Measurements from ENCODE around the gene ECE1. TPM values are rescaled to one million over a fixed set of nuclear protein-coding genes. Genes with fewer than 3 reads are reported as not detected.

Gene ECE1
- polyA plus RNA-seq, 3 donors from 2014 or later: 3.3 to 24.7 (median 4.3) TPM

GRCh38 chr1:21332554-21333311 is 42.5 kb upstream of the ECE1 start:
- Mint-ChIP-seq H3K4me3 (peak overlapping the region in 2 of 5 donors; percentile 25 to 43), H3K27me3 (ENCODE audit: low read depth in 3 of 3) (peaks cover 9 to 15% (median 10%) of the 10 kb centered on the region in 3 donors), H3K4me1 (peaks cover 69 to 84% of the 10 kb centered on the region in 2 donors), H3K9me3 (peaks cover 0 to 1% (median 0%) of the 10 kb centered on the region in 6 donors), H3K36me3 (peaks cover 4 to 10% (median 9%) of the 10 kb centered on the region in 3 donors), H3K27ac (peak overlapping the region; percentile 69 to 97 (median 94))
- DNase-seq: no peak

DNA sequence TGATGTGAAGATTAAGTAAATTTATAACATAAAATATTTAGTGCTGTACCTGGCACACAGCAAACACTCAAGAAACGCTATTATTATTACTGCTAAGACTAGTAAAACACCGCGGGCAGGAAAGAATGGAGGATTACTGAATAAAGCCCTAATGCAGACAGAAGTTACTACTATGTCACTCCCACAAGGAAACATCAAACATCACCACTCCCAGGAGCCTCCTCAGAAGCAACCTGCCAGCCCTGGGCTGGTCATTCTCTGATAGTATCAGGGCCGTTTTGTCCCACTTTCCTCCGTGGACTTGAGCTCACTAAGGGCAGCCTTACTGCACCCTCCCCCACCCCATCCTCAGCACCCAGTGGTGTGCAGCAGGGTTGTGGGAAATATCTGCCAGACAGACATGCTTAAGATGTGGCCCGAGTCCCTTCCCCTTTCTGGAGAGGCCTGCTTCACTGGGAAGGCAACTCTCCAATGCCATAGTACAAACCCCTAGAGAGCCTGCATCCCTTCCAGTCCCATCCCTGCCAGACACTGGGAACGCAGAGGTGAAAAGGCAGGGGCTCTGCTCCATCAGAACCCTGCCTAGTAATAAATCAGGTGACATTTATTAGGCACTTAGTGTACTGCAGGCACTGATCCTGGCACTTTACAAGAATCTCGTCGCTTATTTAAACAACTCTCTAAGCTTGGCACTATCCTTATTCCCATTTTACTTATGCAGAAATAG is 41.7 kb upstream of the ECE1 start:
- Mint-ChIP-seq H3K27ac (peak overlapping the region; percentile 69 to 97 (median 76)), H3K9me3 (peaks cover 0 to 1% (median 0%) of the 10 kb centered on the region in 6 donors), H3K4me1 (peaks cover 66 to 82% of the 10 kb centered on the region in 2 donors), H3K4me3 (peak overlapping the region in 1 of 5 donors; percentile 13), H3K36me3 (peaks cover 4 to 10% (median 9%) of the 10 kb centered on the region in 3 donors), H3K27me3 (ENCODE audit: low read depth in 3 of 3) (peaks cover 9 to 18% (median 10%) of the 10 kb centered on the region in 3 donors)
- no peak for DNase-seq

- Mint-ChIP-seq H3K36me3 (peaks cover 4 to 10% (median 9%) of the 10 kb centered on the region in 3 donors), H3K27me3 (ENCODE audit: low read depth in 3 of 3) (peaks cover 9 to 18% (median 10%) of the 10 kb centered on the region in 3 donors), H3K4me1 (peaks cover 63 to 85% of the 10 kb centered on the region in 2 donors), H3K4me3 (peak overlapping the region in 1 of 5 donors; percentile 33), H3K27ac (peak overlapping the region; percentile 17 to 83 (median 46)), H3K9me3 (peaks cover 0 to 1% (median 0%) of the 10 kb centered on the region in 6 donors)
- DNase-seq: no peak
Observed at GRCh38 chr1:21330544-21330943, 40.3 kb upstream of the ECE1 start.

DNA sequence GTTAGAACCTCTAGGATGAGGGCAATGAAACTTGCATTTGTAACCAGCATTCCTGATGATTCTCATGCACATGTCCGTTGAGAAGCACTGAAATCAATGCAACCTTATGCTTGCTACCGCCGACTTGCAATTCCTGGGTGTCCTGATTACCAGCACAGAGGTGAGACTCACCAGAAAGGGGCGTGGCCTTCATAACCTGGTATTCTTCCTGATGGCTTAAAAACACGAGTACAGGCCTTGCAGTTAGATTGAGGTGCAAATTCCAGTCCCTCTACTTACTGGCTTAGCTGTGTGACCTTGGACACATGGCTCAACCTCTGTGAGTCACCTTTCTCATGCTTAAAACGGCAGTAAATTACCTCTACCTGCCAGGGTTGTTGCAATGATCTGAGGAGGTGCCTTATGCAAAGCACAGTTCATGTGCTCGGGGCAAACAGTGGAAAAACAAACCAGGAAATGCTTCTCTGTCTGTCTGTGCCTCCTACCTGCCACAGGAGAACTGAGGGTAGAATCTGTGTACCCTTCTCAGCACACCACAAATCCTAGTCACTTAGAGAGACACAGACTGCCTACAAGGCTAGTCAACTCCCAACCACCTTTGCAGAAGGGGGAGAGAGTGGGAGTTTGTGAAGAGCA is 39.1 kb upstream of the ECE1 start:
- Mint-ChIP-seq H3K36me3 (peaks cover 4 to 10% (median 9%) of the 10 kb centered on the region in 3 donors), H3K27ac (peak overlapping the region; percentile 36 to 84 (median 67)), H3K4me3 (peak overlapping the region in 1 of 5 donors; percentile 20), H3K4me1 (peaks cover 63 to 85% of the 10 kb centered on the region in 2 donors), H3K9me3 (peaks cover 0 to 1% (median 0%) of the 10 kb centered on the region in 6 donors), H3K27me3 (ENCODE audit: low read depth in 3 of 3) (peaks cover 3 to 10% (median 3%) of the 10 kb centered on the region in 3 donors)
- DNase-seq: no peak

- H3K36me3 Mint-ChIP-seq: peaks cover 4 to 10% (median 9%) of the 10 kb centered on the region in 3 donors
- H3K4me3 Mint-ChIP-seq: peak overlapping the region in 1 of 5 donors; percentile 10
- DNase-seq: no peak
- H3K27me3 Mint-ChIP-seq (ENCODE audit: low read depth in 3 of 3): peaks cover 0 to 6% (median 0%) of the 10 kb centered on the region in 3 donors
- peak overlapping the region in 1 of 6 donors; percentile 30 for H3K27ac Mint-ChIP-seq
- H3K9me3 Mint-ChIP-seq: peaks cover 0 to 1% (median 0%) of the 10 kb centered on the region in 6 donors
- H3K4me1 Mint-ChIP-seq: peaks cover 63 to 85% of the 10 kb centered on the region in 2 donors
Observed at GRCh38 chr1:21327566-21328323, 37.5 kb upstream of the ECE1 start.

DNA sequence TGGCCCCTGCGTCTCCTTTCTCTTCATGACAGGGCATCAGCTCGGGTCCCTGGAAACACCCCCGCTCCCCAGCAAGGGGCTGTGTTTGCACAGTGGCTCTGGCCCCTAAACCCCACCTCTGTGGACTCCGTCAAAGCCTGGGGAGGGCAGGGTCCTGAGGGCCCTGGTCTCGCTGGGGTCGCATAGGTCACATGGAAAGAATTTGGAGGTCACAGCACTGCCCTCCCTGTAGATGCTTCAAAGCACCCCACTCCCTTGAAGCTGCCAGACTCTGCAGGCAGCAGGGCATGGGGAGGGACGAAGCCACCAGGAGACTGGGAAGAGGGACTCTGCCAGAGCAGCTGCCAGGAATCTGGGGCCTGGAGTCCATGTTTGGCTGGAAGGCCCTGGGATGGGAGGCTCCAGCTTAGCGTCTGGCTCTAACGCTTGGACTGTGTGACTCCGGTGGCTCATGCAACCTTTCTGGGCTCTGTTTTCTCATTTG is 36.6 kb upstream of the ECE1 start:
- peaks cover 64 to 81% of the 10 kb centered on the region in 2 donors for H3K4me1 Mint-ChIP-seq
- no peak overlapping the region for H3K4me3 Mint-ChIP-seq
- peaks cover 0 to 1% (median 0%) of the 10 kb centered on the region in 6 donors for H3K9me3 Mint-ChIP-seq
- peaks cover 4 to 10% (median 9%) of the 10 kb centered on the region in 3 donors for H3K36me3 Mint-ChIP-seq
- H3K27ac Mint-ChIP-seq: no peak overlapping the region
- H3K27me3 Mint-ChIP-seq (ENCODE audit: low read depth in 3 of 3): peaks cover 0 to 6% (median 0%) of the 10 kb centered on the region in 3 donors
- no peak for DNase-seq

GRCh38 chr1:21325731-21326387 is 35.6 kb upstream of the ECE1 start:
- Mint-ChIP-seq H3K36me3 (peaks cover 4 to 10% (median 9%) of the 10 kb centered on the region in 3 donors), H3K27me3 (ENCODE audit: low read depth in 3 of 3) (peaks cover 0 to 6% (median 0%) of the 10 kb centered on the region in 3 donors), H3K27ac (peak overlapping the region in 3 of 6 donors; percentile 9 to 78 (median 74)), H3K4me1 (peaks cover 58 to 76% of the 10 kb centered on the region in 2 donors), H3K9me3 (peaks cover 0 to 1% (median 0%) of the 10 kb centered on the region in 6 donors), H3K4me3 (peak overlapping the region in 2 of 5 donors; percentile 60 to 74)
- no peak for DNase-seq

DNA sequence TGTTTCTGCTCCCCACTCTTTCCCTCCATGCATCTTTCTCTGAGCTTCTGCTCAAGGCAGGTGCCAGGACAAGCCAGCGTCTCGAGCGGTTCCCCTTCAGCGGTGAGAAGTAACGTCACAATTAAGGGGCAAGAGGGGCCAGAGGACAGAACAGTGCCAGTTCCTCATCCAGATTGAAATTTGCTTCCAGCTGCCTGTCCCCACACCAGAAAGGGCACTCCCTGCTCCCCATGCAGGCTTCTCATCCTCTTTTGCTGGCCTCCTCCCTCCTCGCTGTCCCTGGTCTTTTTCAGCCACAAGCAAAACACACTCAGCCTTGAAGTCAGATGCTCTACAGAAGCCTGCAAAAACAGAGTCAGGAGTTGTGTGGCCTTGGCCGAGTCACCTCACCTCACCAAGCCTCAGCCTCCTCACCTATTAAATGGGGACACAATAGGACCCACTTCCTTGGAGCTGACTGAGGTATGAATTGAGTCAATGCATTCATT is 35.0 kb upstream of the ECE1 start:
- peaks cover 0 to 1% (median 0%) of the 10 kb centered on the region in 6 donors for H3K9me3 Mint-ChIP-seq
- peaks cover 4 to 10% (median 5%) of the 10 kb centered on the region in 3 donors for H3K36me3 Mint-ChIP-seq
- H3K4me1 Mint-ChIP-seq: peaks cover 57 to 74% of the 10 kb centered on the region in 2 donors
- peaks cover 0 to 6% (median 0%) of the 10 kb centered on the region in 3 donors for H3K27me3 Mint-ChIP-seq (ENCODE audit: low read depth in 3 of 3)
- no peak for DNase-seq
- H3K27ac Mint-ChIP-seq: peak overlapping the region; percentile 67 to 89 (median 78)
- H3K4me3 Mint-ChIP-seq: peak overlapping the region; percentile 60 to 74 (median 70)

GRCh38 chr1:21324368-21325141 is 34.3 kb upstream of the ECE1 start:
- Mint-ChIP-seq H3K4me3 (peak overlapping the region; percentile 62 to 74 (median 70)), H3K4me1 (peaks cover 54 to 69% of the 10 kb centered on the region in 2 donors), H3K27me3 (ENCODE audit: low read depth in 3 of 3) (peaks cover 0 to 6% (median 0%) of the 10 kb centered on the region in 3 donors), H3K36me3 (peaks cover 4 to 10% (median 5%) of the 10 kb centered on the region in 3 donors), H3K9me3 (peaks cover 0 to 1% (median 0%) of the 10 kb centered on the region in 6 donors), H3K27ac (peak overlapping the region; percentile 43 to 89 (median 76))
- peak in 1 of 3 donors; percentile 21 for DNase-seq

DNA sequence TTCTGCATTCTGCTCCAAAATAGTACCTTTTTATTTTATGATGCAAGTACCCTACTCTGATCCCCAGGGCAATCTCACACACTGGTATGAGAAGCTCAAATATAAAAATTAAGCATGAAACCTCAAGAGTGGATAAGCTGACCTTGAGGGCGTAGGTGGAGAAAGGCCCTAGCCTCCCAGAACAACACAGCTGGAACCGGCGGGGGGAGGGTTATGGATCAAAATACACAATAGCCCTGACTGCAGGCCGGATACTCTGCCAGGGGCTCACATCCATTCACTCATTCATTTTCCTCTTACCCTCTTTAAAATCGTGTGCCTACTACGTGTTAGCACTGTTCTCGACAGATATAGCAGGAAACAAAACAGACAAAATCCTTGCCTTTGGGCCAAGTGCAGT is 32.8 kb upstream of the ECE1 start:
- Mint-ChIP-seq H3K36me3 (peaks cover 1 to 3% (median 2%) of the 10 kb centered on the region in 3 donors), H3K9me3 (peaks cover 0 to under 1% (median 0%) of the 10 kb centered on the region in 6 donors), H3K4me1 (peaks cover 49 to 59% of the 10 kb centered on the region in 2 donors), H3K27ac (peak overlapping the region in 2 of 6 donors; percentile 53 to 55), H3K4me3 (peak overlapping the region in 1 of 5 donors; percentile 4), H3K27me3 (ENCODE audit: low read depth in 3 of 3) (peaks cover 0 to 5% (median 0%) of the 10 kb centered on the region in 3 donors)
- DNase-seq: no peak

DNA sequence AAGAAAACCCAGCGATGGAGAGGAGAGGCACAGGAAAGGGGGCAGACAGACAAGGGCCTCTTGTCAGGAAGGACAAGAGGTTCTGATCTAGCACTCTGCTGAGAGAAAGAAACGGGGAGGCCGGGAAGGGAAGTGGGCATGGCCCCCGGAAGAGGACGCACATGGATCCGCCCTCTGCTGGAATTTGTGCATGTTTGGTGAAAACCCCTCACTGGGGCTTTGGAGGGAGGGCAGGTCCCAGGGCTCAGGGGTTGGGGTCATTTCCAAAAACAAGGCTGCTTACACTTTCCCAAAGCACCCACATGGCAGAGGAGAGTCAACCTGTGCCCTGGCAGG is 32.4 kb upstream of the ECE1 start:
- H3K4me3 Mint-ChIP-seq: peak overlapping the region in 3 of 5 donors; percentile 4 to 44 (median 27)
- H3K36me3 Mint-ChIP-seq: no peaks in the 10 kb centered on the region
- H3K27ac Mint-ChIP-seq: peak overlapping the region in 2 of 6 donors; percentile 28 to 55
- H3K27me3 Mint-ChIP-seq (ENCODE audit: low read depth in 3 of 3): peaks cover 0 to 3% (median 0%) of the 10 kb centered on the region in 3 donors
- no peak for DNase-seq
- no peaks in the 10 kb centered on the region for H3K9me3 Mint-ChIP-seq
- H3K4me1 Mint-ChIP-seq: peaks cover 49 to 56% of the 10 kb centered on the region in 2 donors
